KMS-11 (cell line): ENCODE results near the gene OCA2.

ENCODE experiments used
- H2AFZ ChIP-seq: fragments of 200-600 bp; sonication (generic); 2 replicates; pipeline ENCODE4 v1.6.1; 2016; ENCODE audit warnings: antibody characterized with exemption, mixed run types, low read depth
- H3K27ac ChIP-seq: fragments of 200-600 bp; sonication (generic); 2 replicates; pipeline ENCODE4 v1.6.1; 2016; ENCODE audit warnings: mild to moderate bottlenecking, mixed run types
- H3K27me3 ChIP-seq: fragments of 200-600 bp; sonication (generic); 2 replicates; pipeline ENCODE4 v1.6.1; 2017; ENCODE audit warnings: mild to moderate bottlenecking, low read depth, mixed run types, moderate library complexity; ENCODE audit not compliant: insufficient read depth
- H3K36me3 ChIP-seq: fragments of 200-600 bp; sonication (generic); 2 replicates; pipeline ENCODE4 v1.6.1; 2017; ENCODE audit warnings: mild to moderate bottlenecking, mixed run types; ENCODE audit not compliant: insufficient read depth
- H3K4me1 ChIP-seq: fragments of 200-600 bp; sonication (generic); 2 replicates; pipeline ENCODE4 v1.6.1; 2016; ENCODE audit warnings: mild to moderate bottlenecking, low read depth, mixed run types; ENCODE audit not compliant: poor library complexity, severe bottlenecking
- H3K4me2 ChIP-seq: fragments of 200-600 bp; sonication (generic); 2 replicates; pipeline ENCODE4 v1.7.0; 2016; ENCODE audit warnings: mild to moderate bottlenecking, mixed run types
- H3K4me3 ChIP-seq: fragments of 200-600 bp; sonication (generic); IDR thresholded peaks from 2 replicates; pipeline ENCODE4 v1.6.1; 2017; ENCODE audit warnings: low read depth, low read length, mixed read lengths; ENCODE audit not compliant: insufficient read depth
- H3K79me2 ChIP-seq: fragments of 200-600 bp; sonication (generic); 2 replicates; pipeline ENCODE4 v1.6.1; 2016; ENCODE audit warnings: low read depth, mixed run types; ENCODE audit not compliant: insufficient read depth
- H3K9ac ChIP-seq: fragments of 200-600 bp; sonication (generic); 2 replicates; pipeline ENCODE4 v1.6.1; 2016; ENCODE audit warnings: mild to moderate bottlenecking, mixed run types
- H4K20me1 ChIP-seq: fragments of 200-600 bp; sonication (generic); 2 replicates; pipeline ENCODE4 v1.6.1; 2016; ENCODE audit warnings: mild to moderate bottlenecking, mixed run types; ENCODE audit not compliant: insufficient read depth
- TF ChIP-seq, protein P1 (sequence below): fragments of 200-600 bp; sonication (generic); conservative IDR thresholded peaks from 2 replicates; pipeline ENCODE4 v1.6.1; 2017; ENCODE audit warnings: low read depth, mild to moderate bottlenecking, antibody characterized with exemption, low read length, moderate library complexity, mixed read lengths

The OCA2 gene

DNA sequence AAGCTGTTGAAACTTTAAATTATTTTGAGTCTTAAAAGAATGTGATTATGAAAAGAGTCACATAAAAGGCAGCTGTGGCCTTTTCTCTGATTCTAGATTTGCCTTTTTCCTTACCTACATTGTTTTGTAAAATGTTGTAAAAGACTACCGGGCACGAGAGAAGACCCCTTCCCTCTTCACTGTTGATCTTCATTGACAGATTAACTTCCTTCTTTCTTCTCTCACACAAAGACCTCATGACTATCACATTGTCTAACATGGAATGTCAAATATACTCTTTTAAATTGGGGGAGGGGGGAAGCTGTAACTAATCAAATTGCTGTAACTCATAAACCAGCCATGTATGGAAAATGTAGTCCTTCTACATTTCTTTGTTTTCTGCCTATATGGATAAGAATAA lies 68.3 kb downstream of the OCA2 start:
- no peak overlapping the region for H2AFZ ChIP-seq
- TF ChIP-seq, protein P1, sequence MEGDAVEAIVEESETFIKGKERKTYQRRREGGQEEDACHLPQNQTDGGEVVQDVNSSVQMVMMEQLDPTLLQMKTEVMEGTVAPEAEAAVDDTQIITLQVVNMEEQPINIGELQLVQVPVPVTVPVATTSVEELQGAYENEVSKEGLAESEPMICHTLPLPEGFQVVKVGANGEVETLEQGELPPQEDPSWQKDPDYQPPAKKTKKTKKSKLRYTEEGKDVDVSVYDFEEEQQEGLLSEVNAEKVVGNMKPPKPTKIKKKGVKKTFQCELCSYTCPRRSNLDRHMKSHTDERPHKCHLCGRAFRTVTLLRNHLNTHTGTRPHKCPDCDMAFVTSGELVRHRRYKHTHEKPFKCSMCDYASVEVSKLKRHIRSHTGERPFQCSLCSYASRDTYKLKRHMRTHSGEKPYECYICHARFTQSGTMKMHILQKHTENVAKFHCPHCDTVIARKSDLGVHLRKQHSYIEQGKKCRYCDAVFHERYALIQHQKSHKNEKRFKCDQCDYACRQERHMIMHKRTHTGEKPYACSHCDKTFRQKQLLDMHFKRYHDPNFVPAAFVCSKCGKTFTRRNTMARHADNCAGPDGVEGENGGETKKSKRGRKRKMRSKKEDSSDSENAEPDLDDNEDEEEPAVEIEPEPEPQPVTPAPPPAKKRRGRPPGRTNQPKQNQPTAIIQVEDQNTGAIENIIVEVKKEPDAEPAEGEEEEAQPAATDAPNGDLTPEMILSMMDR, result no peak
- no peak overlapping the region for H3K9ac ChIP-seq
- no peak overlapping the region for H3K4me3 ChIP-seq
- no peak overlapping the region for H3K27ac ChIP-seq
- no peaks in the 10 kb centered on the region for H3K27me3 ChIP-seq
- no peak overlapping the region for H3K4me2 ChIP-seq
- H3K4me1 ChIP-seq, result no peaks in the 10 kb centered on the region
- H3K79me2 ChIP-seq, result no peaks in the 10 kb centered on the region
- no peaks in the 10 kb centered on the region for H3K36me3 ChIP-seq
- no peaks in the 10 kb centered on the region for H4K20me1 ChIP-seq

DNA sequence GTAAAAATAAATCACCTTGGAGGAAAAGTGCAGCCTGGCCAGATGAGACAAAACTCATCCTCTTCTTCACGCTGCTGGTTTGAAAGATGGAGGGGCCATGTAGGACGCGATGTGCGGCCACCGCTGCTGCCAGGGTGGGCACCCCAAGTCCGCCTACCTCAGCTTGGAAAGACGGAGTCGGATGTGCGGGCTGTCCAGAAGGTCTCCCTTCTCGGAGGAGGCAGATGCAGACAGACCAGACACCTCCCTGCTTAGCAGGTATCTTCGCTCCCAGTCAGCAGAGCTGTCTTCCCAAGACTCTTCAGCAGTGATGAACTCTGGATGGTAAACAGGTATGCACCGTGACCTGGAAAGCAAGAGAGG lies 71.4 kb downstream of the OCA2 start:
- no peak overlapping the region for H3K9ac ChIP-seq
- H4K20me1 ChIP-seq, result no peaks in the 10 kb centered on the region
- no peak overlapping the region for H3K4me3 ChIP-seq
- no peaks in the 10 kb centered on the region for H3K79me2 ChIP-seq
- no peaks in the 10 kb centered on the region for H3K4me1 ChIP-seq
- H3K4me2 ChIP-seq, result no peak overlapping the region
- H3K36me3 ChIP-seq, result no peaks in the 10 kb centered on the region
- TF ChIP-seq, protein P1, result no peak
- H2AFZ ChIP-seq, result no peak overlapping the region
- H3K27ac ChIP-seq, result no peak overlapping the region
- H3K27me3 ChIP-seq, result no peaks in the 10 kb centered on the region

DNA sequence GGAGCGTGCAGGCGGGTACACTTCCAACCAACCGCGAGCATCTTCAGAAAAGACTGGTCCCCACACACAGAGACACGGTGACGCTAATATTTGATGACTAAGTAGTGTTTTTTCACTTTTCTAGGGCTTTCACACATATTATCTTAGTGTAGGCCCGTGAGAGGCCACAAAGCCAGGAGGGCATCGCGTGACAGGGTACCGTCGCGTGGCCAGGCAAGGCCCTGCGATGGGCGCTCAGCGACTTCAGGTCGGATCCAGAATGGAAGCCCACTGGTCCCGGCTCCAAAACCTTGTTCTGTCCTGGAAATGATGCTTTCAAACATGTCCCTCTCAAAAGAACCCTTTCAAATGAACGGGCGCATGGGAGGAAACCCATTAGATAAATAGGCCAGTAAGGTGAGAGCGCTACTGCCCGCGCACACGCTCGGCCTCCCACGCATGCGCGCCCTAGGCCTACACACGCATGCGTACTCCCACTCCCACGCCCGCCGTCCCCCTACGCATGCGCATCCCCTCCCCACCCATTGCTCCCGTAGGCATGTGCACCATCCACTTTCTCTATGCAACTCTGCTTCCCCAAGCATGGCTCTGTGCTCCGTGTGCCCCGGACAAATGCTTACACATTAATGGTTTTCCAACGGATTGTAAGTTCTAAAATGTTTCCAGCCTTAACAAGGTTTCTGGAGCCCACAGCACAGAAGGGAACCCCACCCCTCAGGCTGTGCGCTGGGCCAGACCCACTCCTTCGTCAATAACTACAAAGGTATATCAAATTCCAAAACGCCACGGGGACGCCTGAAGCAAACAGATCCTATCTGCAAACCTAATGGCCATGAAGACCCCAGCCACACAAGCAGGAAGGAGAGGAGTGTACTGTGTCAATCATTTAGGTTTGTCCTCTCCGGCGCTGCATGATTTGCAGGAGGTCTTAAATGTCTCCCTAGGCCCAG lies 72.1 kb downstream of the OCA2 start:
- no peak overlapping the region for H3K27ac ChIP-seq
- no peaks in the 10 kb centered on the region for H3K79me2 ChIP-seq
- no peak overlapping the region for H3K9ac ChIP-seq
- no peaks in the 10 kb centered on the region for H3K36me3 ChIP-seq
- H2AFZ ChIP-seq, result no peak overlapping the region
- H3K4me3 ChIP-seq, result no peak overlapping the region
- TF ChIP-seq, protein P1, result no peak
- no peaks in the 10 kb centered on the region for H4K20me1 ChIP-seq
- H3K27me3 ChIP-seq, result no peaks in the 10 kb centered on the region
- H3K4me2 ChIP-seq, result no peak overlapping the region
- H3K4me1 ChIP-seq, result no peaks in the 10 kb centered on the region

DNA sequence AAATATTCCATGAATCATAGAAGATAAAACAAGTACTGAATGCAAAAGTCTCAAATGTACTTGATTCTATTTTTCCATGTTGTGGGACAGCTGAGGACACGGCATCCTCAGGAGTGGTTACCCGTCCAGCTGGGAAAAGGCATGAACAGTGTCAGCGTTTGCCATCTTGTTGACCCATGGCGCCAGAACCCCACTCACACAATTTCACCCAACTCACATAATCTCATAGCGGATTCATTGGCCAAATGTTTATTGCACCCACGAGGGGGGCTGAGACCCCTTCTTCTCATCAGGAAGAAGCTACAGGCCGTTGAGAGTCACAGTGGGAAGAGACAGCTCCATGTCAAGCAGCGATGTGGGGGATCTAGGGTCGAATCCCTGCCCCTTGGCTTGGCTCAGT lies 72.9 kb downstream of the OCA2 start:
- no peak overlapping the region for H3K27ac ChIP-seq
- no peak overlapping the region for H3K9ac ChIP-seq
- H3K36me3 ChIP-seq, result no peaks in the 10 kb centered on the region
- no peak overlapping the region for H3K4me3 ChIP-seq
- no peaks in the 10 kb centered on the region for H3K27me3 ChIP-seq
- no peak overlapping the region for H3K4me2 ChIP-seq
- no peaks in the 10 kb centered on the region for H4K20me1 ChIP-seq
- H3K4me1 ChIP-seq, result no peaks in the 10 kb centered on the region
- no peak overlapping the region for H2AFZ ChIP-seq
- H3K79me2 ChIP-seq, result no peaks in the 10 kb centered on the region
- TF ChIP-seq, protein P1, result no peak
